ENCODE measurements around the gene CER1.

The CER1 gene

DNA sequence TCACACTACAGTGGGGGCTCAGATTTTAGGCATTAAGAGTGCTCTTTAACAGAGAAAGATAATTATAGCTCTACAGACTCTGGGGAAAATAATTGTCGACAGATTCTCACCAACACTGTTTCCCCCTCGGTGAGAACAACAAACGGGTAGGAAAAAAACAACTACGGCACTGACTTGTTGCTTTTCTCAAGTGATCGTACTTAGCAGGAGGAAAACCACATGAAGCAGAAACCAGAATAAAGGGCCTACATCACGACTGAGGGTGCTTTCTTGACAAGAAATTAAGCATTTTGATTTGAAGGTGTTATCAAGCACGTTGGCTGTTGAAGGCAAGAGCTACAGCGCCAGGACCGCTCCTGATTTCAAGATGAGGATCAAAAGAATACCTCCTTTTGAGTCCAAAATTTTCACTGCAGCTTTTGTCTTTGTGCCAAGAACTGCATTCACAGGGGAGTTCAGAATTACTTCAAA is 27.2 kb upstream of the CER1 start:
- Histone ChIP-seq H3K4me3 (ENCODE audit: low read depth in 1 of 2, low read length in 2 of 2) (no peak overlapping the region), H3K4me1 (ENCODE audit: control insufficient read depth in 1 of 2, insufficient read depth in 2 of 2, low read length in 2 of 2) (no peaks in the 10 kb centered on the region), H3K27ac (ENCODE audit: low read length) (no peak overlapping the region), H3K36me3 (ENCODE audit: control insufficient read depth in 1 of 2, insufficient read depth in 2 of 2, low read length in 2 of 2) (peaks cover 0 to 4% of the 10 kb centered on the region in 2 donors), H3K9me3 (ENCODE audit: control insufficient read depth in 1 of 2, low read length in 2 of 2) (no peaks in the 10 kb centered on the region), H3K27me3 (ENCODE audit: low read depth, low read length) (no peaks in the 10 kb centered on the region)

DNA sequence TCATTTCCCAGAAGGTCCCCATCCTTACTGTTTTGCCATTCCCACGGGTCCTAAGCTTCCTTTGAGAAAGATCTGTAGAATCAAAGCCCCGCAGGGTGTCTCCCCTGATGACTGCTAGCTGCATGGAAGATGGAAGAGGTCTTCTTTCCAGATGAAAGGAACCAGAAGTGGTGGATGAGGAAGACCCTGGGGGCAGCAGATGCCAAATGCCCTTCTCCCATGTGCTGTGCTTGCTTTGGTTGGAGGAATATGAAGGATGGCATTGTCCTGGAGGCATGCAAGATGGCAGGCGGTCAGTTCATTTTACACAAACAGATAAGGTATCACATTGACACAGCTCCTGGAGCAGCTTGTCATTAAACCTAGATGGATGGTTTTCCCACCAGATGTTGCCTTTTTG is 25.8 kb upstream of the CER1 start:
- Histone ChIP-seq H3K4me1 (ENCODE audit: control insufficient read depth in 1 of 2, insufficient read depth in 2 of 2, low read length in 2 of 2) (no peaks in the 10 kb centered on the region), H3K36me3 (ENCODE audit: control insufficient read depth in 1 of 2, insufficient read depth in 2 of 2, low read length in 2 of 2) (peaks cover 0 to 4% of the 10 kb centered on the region in 2 donors), H3K27ac (ENCODE audit: low read length) (no peak overlapping the region), H3K9me3 (ENCODE audit: control insufficient read depth in 1 of 2, low read length in 2 of 2) (no peaks in the 10 kb centered on the region), H3K4me3 (ENCODE audit: low read depth in 1 of 2, low read length in 2 of 2) (no peak overlapping the region), H3K27me3 (ENCODE audit: low read depth, low read length) (no peaks in the 10 kb centered on the region)

GRCh38 chr9:14747111-14747510 is 24.6 kb upstream of the CER1 start:
- peaks cover 0 to 4% of the 10 kb centered on the region in 2 donors for H3K36me3 ChIP-seq (ENCODE audit: control insufficient read depth in 1 of 2, insufficient read depth in 2 of 2, low read length in 2 of 2)
- H3K27ac ChIP-seq (ENCODE audit: low read length) = no peak overlapping the region
- no peaks in the 10 kb centered on the region for H3K27me3 ChIP-seq (ENCODE audit: low read depth, low read length)
- H3K4me3 ChIP-seq (ENCODE audit: low read depth in 1 of 2, low read length in 2 of 2) = no peak overlapping the region
- H3K9me3 ChIP-seq (ENCODE audit: control insufficient read depth in 1 of 2, low read length in 2 of 2) = no peaks in the 10 kb centered on the region
- no peaks in the 10 kb centered on the region for H3K4me1 ChIP-seq (ENCODE audit: control insufficient read depth in 1 of 2, insufficient read depth in 2 of 2, low read length in 2 of 2)

DNA sequence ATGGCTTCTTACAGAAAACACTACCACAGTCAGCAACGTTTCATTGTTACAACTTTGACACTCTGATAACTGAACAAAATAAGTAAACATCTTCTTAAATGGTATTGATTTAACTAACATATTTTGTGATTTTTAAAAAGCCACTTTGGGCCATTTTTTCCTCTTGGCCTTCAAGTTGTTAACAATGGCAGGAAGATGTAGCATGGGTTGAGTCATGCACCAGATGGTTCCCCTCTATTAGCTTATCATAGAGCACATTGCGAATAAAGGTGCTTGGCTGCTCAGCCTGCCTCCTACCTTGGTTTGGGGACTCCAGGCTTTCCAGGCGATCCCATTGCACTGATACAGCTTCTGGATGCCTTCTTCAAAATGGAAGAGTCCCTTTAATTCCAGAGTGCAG is 24.1 kb upstream of the CER1 start:
- H3K4me3 ChIP-seq (ENCODE audit: low read depth in 1 of 2, low read length in 2 of 2) = no peak overlapping the region

GRCh38 chr9:14744768-14745167 is 22.2 kb upstream of the CER1 start:
- Histone ChIP-seq H3K9me3 (ENCODE audit: control insufficient read depth in 1 of 2, low read length in 2 of 2) (no peaks in the 10 kb centered on the region), H3K4me1 (ENCODE audit: control insufficient read depth in 1 of 2, insufficient read depth in 2 of 2, low read length in 2 of 2) (no peaks in the 10 kb centered on the region), H3K27ac (ENCODE audit: low read length) (no peak overlapping the region), H3K4me3 (ENCODE audit: low read depth in 1 of 2, low read length in 2 of 2) (no peak overlapping the region), H3K27me3 (ENCODE audit: low read depth, low read length) (no peaks in the 10 kb centered on the region), H3K36me3 (ENCODE audit: control insufficient read depth in 1 of 2, insufficient read depth in 2 of 2, low read length in 2 of 2) (peaks cover 0 to 4% of the 10 kb centered on the region in 2 donors)

More for the DNA sequence above, 24.1 kb upstream of the CER1 start:
- peaks cover 0 to 4% of the 10 kb centered on the region in 2 donors for H3K36me3 ChIP-seq (ENCODE audit: control insufficient read depth in 1 of 2, insufficient read depth in 2 of 2, low read length in 2 of 2)
- H3K4me1 ChIP-seq (ENCODE audit: control insufficient read depth in 1 of 2, insufficient read depth in 2 of 2, low read length in 2 of 2) = no peaks in the 10 kb centered on the region
- H3K27me3 ChIP-seq (ENCODE audit: low read depth, low read length) = no peaks in the 10 kb centered on the region
- no peak overlapping the region for H3K27ac ChIP-seq (ENCODE audit: low read length)
- H3K9me3 ChIP-seq (ENCODE audit: control insufficient read depth in 1 of 2, low read length in 2 of 2) = no peaks in the 10 kb centered on the region

GRCh38 chr9:14741369-14741768 is 18.8 kb upstream of the CER1 start:
- Histone ChIP-seq H3K4me3 (ENCODE audit: low read depth in 1 of 2, low read length in 2 of 2) (no peak overlapping the region), H3K36me3 (ENCODE audit: control insufficient read depth in 1 of 2, insufficient read depth in 2 of 2, low read length in 2 of 2) (no peaks in the 10 kb centered on the region), H3K9me3 (ENCODE audit: control insufficient read depth in 1 of 2, low read length in 2 of 2) (no peaks in the 10 kb centered on the region), H3K4me1 (ENCODE audit: control insufficient read depth in 1 of 2, insufficient read depth in 2 of 2, low read length in 2 of 2) (no peaks in the 10 kb centered on the region), H3K27me3 (ENCODE audit: low read depth, low read length) (no peaks in the 10 kb centered on the region), H3K27ac (ENCODE audit: low read length) (no peak overlapping the region)

DNA sequence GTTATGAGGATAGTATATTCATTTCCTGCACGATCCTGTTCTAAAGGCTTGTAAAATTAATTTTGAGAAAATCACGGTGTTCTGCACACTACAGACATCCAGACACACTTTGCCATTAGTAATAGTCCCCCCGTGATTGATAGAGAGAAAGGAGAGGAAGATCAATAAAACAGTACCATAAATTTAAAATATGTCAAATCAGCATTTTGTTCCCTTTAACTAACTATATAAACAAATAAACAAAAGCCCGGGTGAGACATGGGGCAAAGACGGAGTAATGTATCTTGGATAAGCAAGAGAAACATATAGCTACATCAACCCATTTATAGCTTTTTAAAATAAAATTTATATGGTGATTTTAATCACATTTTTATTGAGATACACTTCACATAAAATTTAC is 10.6 kb upstream of the CER1 start:
- Histone ChIP-seq H3K27ac (ENCODE audit: low read length) (no peak overlapping the region), H3K9me3 (ENCODE audit: control insufficient read depth in 1 of 2, low read length in 2 of 2) (no peaks in the 10 kb centered on the region), H3K27me3 (ENCODE audit: low read depth, low read length) (no peaks in the 10 kb centered on the region), H3K36me3 (ENCODE audit: control insufficient read depth in 1 of 2, insufficient read depth in 2 of 2, low read length in 2 of 2) (no peaks in the 10 kb centered on the region), H3K4me1 (ENCODE audit: control insufficient read depth in 1 of 2, insufficient read depth in 2 of 2, low read length in 2 of 2) (no peaks in the 10 kb centered on the region), H3K4me3 (ENCODE audit: low read depth in 1 of 2, low read length in 2 of 2) (no peak overlapping the region)

DNA sequence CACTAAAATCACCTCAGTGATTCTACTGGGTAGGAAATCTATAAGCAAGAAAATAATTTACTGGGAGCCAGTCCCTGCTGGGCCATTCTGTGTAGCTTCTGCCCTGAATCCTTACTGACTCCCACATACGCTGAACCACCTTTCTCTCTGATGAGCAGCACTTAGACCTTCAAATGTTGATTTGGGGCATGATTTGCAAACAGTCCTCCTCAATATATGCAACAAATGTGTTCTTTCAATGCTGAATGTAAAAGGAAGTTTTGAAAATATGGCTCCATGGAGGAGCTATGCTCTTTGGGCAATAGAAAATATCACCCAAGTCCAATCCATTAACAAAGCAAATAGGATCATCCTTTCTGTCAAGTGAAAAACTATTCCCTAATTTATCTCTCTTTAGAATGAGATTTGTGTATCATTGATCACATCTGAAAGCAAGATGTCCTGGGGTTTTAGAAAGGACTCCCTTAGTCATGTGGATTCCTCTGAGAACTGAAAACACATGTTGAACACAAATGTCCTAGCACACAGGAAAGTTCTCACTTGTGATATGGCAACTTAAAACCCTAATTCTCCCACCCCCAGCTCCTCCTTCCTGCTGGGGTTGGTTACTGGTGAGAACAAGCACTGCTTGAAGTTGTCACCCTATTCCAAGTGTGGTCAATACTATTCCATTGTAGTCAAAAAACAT is 8.9 kb upstream of the CER1 start:
- H3K27ac ChIP-seq (ENCODE audit: low read length) = no peak overlapping the region

DNA sequence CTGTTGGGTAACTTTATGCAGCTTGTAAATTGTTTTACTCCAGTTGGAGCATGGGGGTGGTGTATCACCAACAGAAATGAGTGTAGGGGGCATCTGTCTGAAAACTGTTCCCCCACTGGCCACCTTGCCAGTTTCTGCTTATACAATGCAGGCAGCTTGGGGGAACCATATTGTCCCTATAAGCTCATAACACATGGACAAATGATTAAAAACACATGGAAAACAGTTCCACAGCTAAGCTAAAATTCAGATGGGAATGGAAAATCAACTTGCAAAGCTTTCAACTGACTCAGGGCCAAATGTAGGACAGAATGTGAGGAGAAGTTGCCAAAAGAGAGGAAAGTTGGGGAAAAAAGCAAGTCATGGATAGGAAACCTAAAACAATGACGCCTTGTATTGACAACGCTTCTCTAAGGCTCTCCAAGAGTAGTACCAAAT is 7.9 kb upstream of the CER1 start:
- Histone ChIP-seq H3K9me3 (ENCODE audit: control insufficient read depth in 1 of 2, low read length in 2 of 2) (no peaks in the 10 kb centered on the region), H3K27me3 (ENCODE audit: low read depth, low read length) (no peaks in the 10 kb centered on the region), H3K27ac (ENCODE audit: low read length) (no peak overlapping the region), H3K4me1 (ENCODE audit: control insufficient read depth in 1 of 2, insufficient read depth in 2 of 2, low read length in 2 of 2) (no peaks in the 10 kb centered on the region), H3K36me3 (ENCODE audit: control insufficient read depth in 1 of 2, insufficient read depth in 2 of 2, low read length in 2 of 2) (no peaks in the 10 kb centered on the region), H3K4me3 (ENCODE audit: low read depth in 1 of 2, low read length in 2 of 2) (no peak overlapping the region)

More for the DNA sequence above, 8.9 kb upstream of the CER1 start:
- Histone ChIP-seq H3K4me1 (ENCODE audit: control insufficient read depth in 1 of 2, insufficient read depth in 2 of 2, low read length in 2 of 2) (no peaks in the 10 kb centered on the region), H3K27me3 (ENCODE audit: low read depth, low read length) (no peaks in the 10 kb centered on the region), H3K4me3 (ENCODE audit: low read depth in 1 of 2, low read length in 2 of 2) (no peak overlapping the region), H3K36me3 (ENCODE audit: control insufficient read depth in 1 of 2, insufficient read depth in 2 of 2, low read length in 2 of 2) (no peaks in the 10 kb centered on the region), H3K9me3 (ENCODE audit: control insufficient read depth in 1 of 2, low read length in 2 of 2) (no peaks in the 10 kb centered on the region)

DNA sequence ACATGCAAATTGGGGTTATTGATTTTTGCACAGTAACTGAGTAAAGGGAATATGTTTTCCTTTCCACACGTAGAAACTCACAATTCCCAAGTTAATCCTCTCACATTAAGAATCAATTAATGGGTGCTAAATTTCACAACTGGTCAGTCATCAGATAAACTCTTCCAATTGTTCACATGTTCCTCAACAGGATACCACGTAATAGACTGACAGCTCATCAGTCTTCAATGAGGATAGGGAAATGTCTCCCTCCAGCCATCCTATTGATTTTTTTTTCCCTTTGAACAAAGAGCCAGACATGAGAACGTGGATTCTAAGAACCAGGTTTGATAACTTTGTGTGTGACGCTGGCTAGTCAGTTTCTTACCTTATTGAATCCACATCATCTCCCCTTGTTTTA is 768 bp upstream of the CER1 start:
- no peaks in the 10 kb centered on the region for H3K9me3 ChIP-seq (ENCODE audit: control insufficient read depth in 1 of 2, low read length in 2 of 2)
- no peak overlapping the region for H3K27ac ChIP-seq (ENCODE audit: low read length)
- H3K4me3 ChIP-seq (ENCODE audit: low read depth in 1 of 2, low read length in 2 of 2) = no peak overlapping the region
- H3K4me1 ChIP-seq (ENCODE audit: control insufficient read depth in 1 of 2, insufficient read depth in 2 of 2, low read length in 2 of 2) = no peaks in the 10 kb centered on the region
- H3K36me3 ChIP-seq (ENCODE audit: control insufficient read depth in 1 of 2, insufficient read depth in 2 of 2, low read length in 2 of 2) = no peaks in the 10 kb centered on the region
- no peaks in the 10 kb centered on the region for H3K27me3 ChIP-seq (ENCODE audit: low read depth, low read length)

DNA sequence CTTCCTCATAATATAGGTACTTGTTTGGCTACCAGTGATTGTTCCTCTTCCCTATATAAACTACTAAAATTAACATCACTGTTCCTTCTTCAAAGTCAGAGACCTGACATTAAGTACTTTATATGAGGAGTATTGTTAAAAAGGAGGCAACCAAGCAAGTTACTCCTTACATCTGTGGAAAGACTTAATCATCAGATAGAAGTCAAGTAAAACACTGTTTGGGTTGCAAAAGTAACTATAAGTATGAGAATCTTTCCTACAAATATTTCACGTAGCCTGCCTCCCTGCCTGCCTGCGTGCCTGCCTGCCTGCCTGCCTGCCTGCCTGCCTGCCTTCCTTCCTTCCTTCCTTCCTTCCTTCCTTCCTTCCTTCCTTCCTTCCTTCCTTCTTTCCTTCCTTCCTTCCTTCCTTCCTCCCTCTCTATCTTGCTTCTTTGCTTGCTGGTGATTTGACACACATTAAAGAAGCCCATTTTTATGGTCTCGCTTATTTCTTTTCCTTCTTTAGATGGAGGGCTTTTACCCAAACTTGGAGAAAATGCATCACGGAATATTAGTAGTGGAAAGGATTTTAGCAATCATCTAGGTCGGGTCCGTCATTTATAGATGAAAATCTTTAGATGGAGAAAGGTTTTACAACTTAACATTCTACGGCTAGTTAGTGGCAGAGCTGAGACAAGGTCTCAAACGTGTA is 3.2 kb downstream of the CER1 start:
- H3K36me3 ChIP-seq (ENCODE audit: control insufficient read depth in 1 of 2, insufficient read depth in 2 of 2, low read length in 2 of 2) = no peaks in the 10 kb centered on the region
- no peaks in the 10 kb centered on the region for H3K4me1 ChIP-seq (ENCODE audit: control insufficient read depth in 1 of 2, insufficient read depth in 2 of 2, low read length in 2 of 2)
- H3K27me3 ChIP-seq (ENCODE audit: low read depth, low read length) = no peaks in the 10 kb centered on the region
- H3K27ac ChIP-seq (ENCODE audit: low read length) = no peak overlapping the region
- no peaks in the 10 kb centered on the region for H3K9me3 ChIP-seq (ENCODE audit: control insufficient read depth in 1 of 2, low read length in 2 of 2)
- H3K4me3 ChIP-seq (ENCODE audit: low read depth in 1 of 2, low read length in 2 of 2) = no peak overlapping the region
